GM12865 (cell line): ENCODE data around the gene ZNF718.
"Not testable (repeated sequence)": the region's sequence is repeated elsewhere in the genome, so short reads cannot be mapped to it uniquely, and the experiment has no call there.

ENCODE experiments used
- DNase-seq: peaks from one replicate; pipeline ENCODE4 v3.0.0; 2010; ENCODE audit warnings: low read depth
- H3K4me3 ChIP-seq: 2 replicates; pipeline ENCODE4 v1.5.1; 2011; ENCODE audit warnings: mild to moderate bottlenecking, low read depth, low read length, control low read depth
- CTCF ChIP-seq: IDR thresholded peaks from 2 replicates; pipeline ENCODE4 v1.5.1; 2011; ENCODE audit warnings: low read length, control low read depth, low read depth, inconsistent platforms; ENCODE audit not compliant: insufficient read depth; ENCODE audit errors: missing control alignments

Gene ZNF718

GRCh38 chr4:146621-147020 is 22.3 kb downstream of the ZNF718 start:
- no peak for TF ChIP-seq CTCF
- no peak for DNase-seq
- no peak overlapping the region for H3K4me3 ChIP-seq

- H3K4me3 ChIP-seq: no peak overlapping the region
- no peak for TF ChIP-seq CTCF
- DNase-seq: no peak
These were observed 22.9 kb downstream of the ZNF718 start for GRCh38 chr4:147233-147632.

GRCh38 chr4:161496-162284 is 37.4 kb downstream of the ZNF718 start:
- H3K4me3 ChIP-seq: no peak overlapping the region
- DNase-seq: no peak
- TF ChIP-seq CTCF: no peak

GRCh38 chr4:169640-170039 is 45.3 kb downstream of the ZNF718 start:
- not testable (repeated sequence) for DNase-seq, H3K4me3 ChIP-seq

- H3K4me3 ChIP-seq, DNase-seq: not testable (repeated sequence)
These were observed 47.0 kb downstream of the ZNF718 start for GRCh38 chr4:171318-171717.

- TF ChIP-seq CTCF: no peak
These were observed 49.5 kb downstream of the ZNF718 start for GRCh38 chr4:173666-174314.

GRCh38 chr4:175986-176385 is 51.7 kb downstream of the ZNF718 start:
- DNase-seq: no peak
- TF ChIP-seq CTCF: no peak
- H3K4me3 ChIP-seq: no peak overlapping the region

More at GRCh38 chr4:173666-174314, 49.5 kb downstream of the ZNF718 start:
- H3K4me3 ChIP-seq: no peak overlapping the region
- DNase-seq: no peak

GRCh38 chr4:176995-177394 is 52.7 kb downstream of the ZNF718 start:
- TF ChIP-seq CTCF: no peak
- no peak for DNase-seq
- H3K4me3 ChIP-seq: no peak overlapping the region

GRCh38 chr4:182225-182624 is 57.9 kb downstream of the ZNF718 start:
- DNase-seq, H3K4me3 ChIP-seq: not testable (repeated sequence)
